Chondrocyte (in vitro differentiated cells): ENCODE measurements around the gene CRYBA1. TPM values are rescaled to one million over a fixed set of nuclear protein-coding genes. Genes with fewer than 3 reads are reported as not detected.

ENCODE experiments used
- DNase-seq: peaks from one replicate; pipeline ENCODE4 v3.0.0; 2021; ENCODE audit warnings: mixed read lengths, low spot score
- H3K27ac Mint-ChIP-seq: one replicate; pipeline ENCODE4 v1.8.0; 2021; ENCODE audit warnings: mild to moderate bottlenecking, moderate library complexity, mixed read lengths; ENCODE audit not compliant: unreplicated experiment
- H3K27me3 Mint-ChIP-seq: 2 replicates; pipeline ENCODE4 v1.8.0; 2021; ENCODE audit warnings: low read depth, mixed read lengths
- H3K36me3 Mint-ChIP-seq: 2 replicates; pipeline ENCODE4 v1.8.0; 2021; ENCODE audit warnings: low read depth, mixed read lengths
- H3K4me1 Mint-ChIP-seq: 2 replicates; pipeline ENCODE4 v1.8.0; 2021; ENCODE audit warnings: low read depth, mild to moderate bottlenecking, mixed read lengths
- H3K4me3 Mint-ChIP-seq: one replicate; pipeline ENCODE4 v1.8.0; 2021; ENCODE audit warnings: mild to moderate bottlenecking, moderate library complexity, mixed read lengths; ENCODE audit not compliant: unreplicated experiment
- H3K9me3 Mint-ChIP-seq: 2 replicates; pipeline ENCODE4 v1.8.0; 2021; ENCODE audit warnings: low read depth, mixed read lengths
- CTCF ChIP-seq: fragments of 200-600 bp; sonication (generic); IDR thresholded peaks from 2 replicates; pipeline ENCODE4 v1.5.0; 2021; ENCODE audit warnings: antibody characterized with exemption, mild to moderate bottlenecking, moderate library complexity
- total RNA-seq: library from RNA; stranded (reverse); gene quantifications from 3 replicates; pipeline ENCODE4 v1.2.1, GENCODE V29; 2021

Gene CRYBA1
- total RNA-seq, 1 donor from 2014 or later = not detected

GRCh38 chr17:29279397-29280070 is 32.9 kb downstream of the CRYBA1 start:
- no peak for TF ChIP-seq CTCF
- Mint-ChIP-seq H3K36me3 (peaks cover 24% of the 10 kb centered on the region), H3K27me3 (no peaks in the 10 kb centered on the region), H3K4me1 (peaks cover 48% of the 10 kb centered on the region), H3K9me3 (no peaks in the 10 kb centered on the region), H3K27ac (peak overlapping the region; percentile 27), H3K4me3 (no peak overlapping the region)
- DNase-seq = no peak

GRCh38 chr17:29283496-29283895 is 36.8 kb downstream of the CRYBA1 start:
- Mint-ChIP-seq H3K9me3 (no peaks in the 10 kb centered on the region), H3K27me3 (no peaks in the 10 kb centered on the region), H3K36me3 (peaks cover 34% of the 10 kb centered on the region), H3K4me1 (peaks cover 40% of the 10 kb centered on the region), H3K4me3 (no peak overlapping the region), H3K27ac (no peak overlapping the region)
- DNase-seq = no peak
- peak; percentile 64 for TF ChIP-seq CTCF

- TF ChIP-seq CTCF = no peak
- Mint-ChIP-seq H3K27me3 (no peaks in the 10 kb centered on the region), H3K27ac (no peak overlapping the region), H3K4me3 (no peak overlapping the region), H3K4me1 (peaks cover 40% of the 10 kb centered on the region), H3K9me3 (no peaks in the 10 kb centered on the region), H3K36me3 (peaks cover 37% of the 10 kb centered on the region)
- DNase-seq = no peak
Measured at GRCh38 chr17:29283961-29284360, 37.3 kb downstream of the CRYBA1 start.

- peaks cover 58% of the 10 kb centered on the region for H3K4me1 Mint-ChIP-seq
- H3K27me3 Mint-ChIP-seq = no peaks in the 10 kb centered on the region
- no peaks in the 10 kb centered on the region for H3K9me3 Mint-ChIP-seq
- peak overlapping the region; percentile 28 for H3K4me3 Mint-ChIP-seq
- TF ChIP-seq CTCF = no peak
- peak overlapping the region; percentile 73 for H3K27ac Mint-ChIP-seq
- H3K36me3 Mint-ChIP-seq = peaks cover 25% of the 10 kb centered on the region
- no peak for DNase-seq
Measured at GRCh38 chr17:29289852-29290251, 43.2 kb downstream of the CRYBA1 start.

GRCh38 chr17:29291163-29291752 is 44.6 kb downstream of the CRYBA1 start:
- H3K4me3 Mint-ChIP-seq = peak overlapping the region; percentile 86
- peak; percentile 90 for TF ChIP-seq CTCF
- H3K27ac Mint-ChIP-seq = peak overlapping the region; percentile 92
- no peak for DNase-seq
- H3K36me3 Mint-ChIP-seq = peaks cover 20% of the 10 kb centered on the region
- H3K4me1 Mint-ChIP-seq = peaks cover 57% of the 10 kb centered on the region
- H3K9me3 Mint-ChIP-seq = no peaks in the 10 kb centered on the region
- no peaks in the 10 kb centered on the region for H3K27me3 Mint-ChIP-seq
